UCSD-AML1 (cell line): ENCODE results near the gene IRF8.
"Not testable (repeated sequence)": the region's sequence is repeated elsewhere in the genome, so short reads cannot be mapped to it uniquely, and the experiment has no call there.

Experiments
- DNase-seq: peaks from one replicate; lab custom pipeline; 2025; ENCODE audit not compliant: unreplicated experiment; lab: John Stamatoyannopoulos, UW

The IRF8 gene

DNA sequence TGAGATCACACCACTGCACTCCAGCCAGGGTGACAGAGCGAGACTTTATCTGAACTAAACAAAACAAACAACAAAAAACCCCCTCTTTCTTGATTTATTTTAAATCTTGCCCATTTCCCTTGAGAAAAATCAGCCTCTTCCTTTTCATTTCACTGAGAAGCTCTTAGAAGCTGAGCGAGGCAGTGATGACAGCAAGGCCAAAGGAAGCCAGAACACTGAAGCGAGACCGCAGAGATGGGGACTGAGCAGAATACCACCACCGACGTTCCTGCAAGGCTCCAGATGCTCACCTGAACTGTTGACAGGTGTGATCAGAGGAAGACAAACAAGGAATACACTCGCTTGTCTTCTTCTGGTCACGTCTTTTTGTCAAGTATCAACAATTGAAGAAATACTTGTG is 30.5 kb upstream of the IRF8 start:
- no peak for DNase-seq

DNA sequence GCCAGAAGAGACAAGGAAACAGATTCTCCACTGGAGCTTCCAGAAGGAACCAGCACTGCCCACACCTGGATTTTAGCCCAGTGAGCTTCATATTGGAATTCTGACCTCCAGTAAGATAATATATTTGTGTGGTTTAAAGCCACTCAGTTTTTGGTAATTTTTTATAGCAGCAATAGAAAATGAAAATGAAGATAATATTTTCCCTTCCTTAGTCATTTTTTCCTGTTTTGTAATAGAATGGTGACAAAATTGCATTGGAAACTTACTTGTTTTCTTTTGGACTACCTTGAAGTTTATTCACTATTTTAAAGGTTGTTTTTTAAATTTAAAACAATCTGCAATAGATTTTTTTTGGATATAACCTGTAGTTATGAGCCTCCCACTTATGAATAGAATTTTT is 29.8 kb upstream of the IRF8 start:
- no peak for DNase-seq

- no peak for DNase-seq
These were observed 29.0 kb upstream of the IRF8 start for GRCh38 chr16:85869785-85870558.

DNA sequence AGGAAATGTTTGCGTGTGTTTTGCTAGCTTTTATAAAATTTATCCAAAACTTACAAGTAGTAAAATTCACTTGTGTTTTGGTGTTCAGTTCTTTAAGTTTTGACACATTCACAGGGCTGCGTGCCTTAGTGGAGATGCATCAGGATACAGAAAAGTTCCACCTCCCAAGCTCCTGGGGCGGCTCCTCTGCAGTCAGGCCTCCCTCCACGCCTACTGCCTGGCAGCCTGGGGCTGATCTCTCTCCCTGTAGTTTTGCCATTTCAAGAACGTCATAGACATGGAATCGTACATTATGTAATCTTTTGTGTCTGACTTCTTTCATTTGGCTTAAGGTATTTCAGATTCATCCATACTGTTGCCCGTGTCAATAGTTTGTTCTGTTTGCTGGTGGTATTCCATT is 27.2 kb upstream of the IRF8 start:
- DNase-seq = no peak

DNA sequence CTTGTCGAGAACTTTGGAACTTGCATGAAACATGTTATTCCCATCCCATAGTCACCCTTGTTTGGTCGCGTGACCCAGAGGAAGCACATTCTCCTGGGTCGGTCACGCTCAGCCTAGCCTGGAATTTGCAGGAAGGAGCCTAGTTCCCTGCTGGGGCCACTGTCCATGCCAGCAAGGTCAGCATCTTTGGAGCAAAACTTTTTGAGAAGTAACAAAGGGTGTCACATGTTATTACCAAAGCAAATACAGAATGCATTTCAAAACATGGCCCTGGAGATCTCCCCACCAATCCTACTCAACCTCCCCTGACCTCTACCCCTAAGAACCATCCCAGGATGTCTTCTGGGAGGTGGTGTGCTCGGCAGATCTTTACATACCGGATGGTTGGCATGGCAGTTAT is 26.2 kb upstream of the IRF8 start:
- no peak for DNase-seq

- no peak for DNase-seq
These were observed 25.8 kb upstream of the IRF8 start for GRCh38 chr16:85873153-85873552.

DNA sequence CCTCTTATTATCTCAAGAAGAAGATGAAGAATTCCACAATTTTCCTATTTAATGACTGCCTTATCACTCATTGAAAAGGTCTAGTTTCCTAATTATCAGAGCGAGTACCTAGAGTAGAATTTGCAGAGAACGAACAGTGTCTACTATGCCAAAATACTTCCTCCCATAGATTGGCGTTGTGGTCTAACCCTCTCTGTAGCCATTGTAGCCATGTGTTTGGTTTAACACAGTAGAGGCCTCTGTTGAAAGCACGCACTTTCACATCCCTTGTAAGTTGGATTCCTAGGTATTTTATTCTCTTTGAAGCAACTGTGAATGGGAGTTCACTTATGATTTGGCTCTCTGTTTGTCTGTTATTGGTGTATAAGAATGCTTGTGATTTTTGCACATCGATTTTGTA is 24.9 kb upstream of the IRF8 start:
- DNase-seq = not testable (repeated sequence)

GRCh38 chr16:85878407-85878806 is 20.6 kb upstream of the IRF8 start:
- DNase-seq = no peak

- DNase-seq = no peak
These were observed 20.1 kb upstream of the IRF8 start for GRCh38 chr16:85878875-85879274.

GRCh38 chr16:85879549-85879948 is 19.4 kb upstream of the IRF8 start:
- DNase-seq = no peak

- DNase-seq = no peak
These were observed 18.8 kb upstream of the IRF8 start for GRCh38 chr16:85879975-85880831.

- DNase-seq = no peak
These were observed 18.1 kb upstream of the IRF8 start for GRCh38 chr16:85880861-85881260.

DNA sequence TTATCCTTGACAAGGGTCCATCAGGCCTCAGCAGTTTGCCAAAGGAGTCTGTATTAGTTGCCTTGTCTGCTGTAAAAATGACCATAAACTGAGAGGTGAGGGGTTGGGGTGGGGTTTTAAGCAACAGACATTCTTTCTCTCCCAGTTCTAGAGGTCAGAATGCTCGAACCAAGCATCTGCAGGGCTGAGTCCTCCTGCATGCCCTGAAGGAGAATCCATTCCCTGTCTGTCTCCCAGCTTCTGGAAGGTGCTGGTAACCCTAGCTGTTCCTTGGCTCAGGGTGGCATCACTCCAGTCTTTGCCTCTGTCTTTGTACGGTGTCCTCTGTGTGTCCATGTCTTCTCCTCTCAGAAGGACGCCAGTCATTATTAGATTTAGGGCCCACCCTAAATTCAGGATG is 17.5 kb upstream of the IRF8 start:
- DNase-seq = no peak

DNA sequence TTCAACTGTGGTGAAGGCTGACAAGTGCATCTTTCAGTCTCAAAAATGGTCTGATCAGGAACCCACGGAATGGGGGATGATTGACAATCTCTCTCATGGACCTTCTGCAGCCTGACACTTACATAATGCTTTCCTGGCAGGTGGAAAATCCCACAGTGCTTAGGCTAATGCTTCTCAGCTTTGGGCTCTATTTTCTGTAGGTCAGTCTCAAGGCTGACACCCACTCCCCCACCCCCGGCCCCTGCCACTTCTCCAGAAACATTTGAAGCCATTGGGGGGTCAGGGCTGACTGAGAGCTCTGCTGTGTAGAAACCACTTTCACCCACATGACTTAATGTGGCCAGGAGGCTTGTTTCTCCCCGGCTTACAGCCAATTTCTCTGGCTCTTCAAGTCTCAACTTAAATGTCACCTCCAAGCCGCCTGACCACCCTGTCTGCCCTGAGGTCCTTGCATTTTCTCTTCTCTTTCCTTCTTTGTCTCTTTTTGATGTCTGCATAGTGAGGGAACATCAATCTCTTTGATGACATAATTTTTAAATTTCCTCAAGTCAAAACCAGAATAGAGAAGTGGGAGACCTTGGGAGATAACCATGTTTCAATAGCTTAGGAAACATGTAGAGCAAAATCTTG is 16.7 kb upstream of the IRF8 start:
- no peak for DNase-seq

- no peak for DNase-seq
These were observed 15.1 kb upstream of the IRF8 start for GRCh38 chr16:85883813-85884212.

- DNase-seq = no peak
These were observed 14.0 kb upstream of the IRF8 start for GRCh38 chr16:85884808-85885463.

DNA sequence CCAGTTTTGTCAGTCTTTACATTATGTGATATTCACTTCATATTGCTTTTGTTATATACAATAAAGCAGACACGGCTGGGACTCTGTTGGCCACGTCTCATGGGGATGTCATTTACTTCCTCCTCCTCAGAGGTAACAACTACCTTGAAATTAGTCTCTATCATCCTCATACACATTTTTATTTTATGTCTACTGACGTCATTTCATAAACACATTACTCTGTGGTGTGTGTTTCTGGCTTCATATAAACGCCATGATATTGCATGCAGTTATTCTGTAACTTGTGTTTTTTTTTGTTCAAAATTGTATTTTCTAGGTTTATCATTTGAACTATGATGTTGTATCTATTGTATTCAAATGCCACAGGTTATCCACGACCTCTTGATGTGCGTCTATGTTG is 13.4 kb upstream of the IRF8 start:
- DNase-seq = no peak

- DNase-seq = no peak
These were observed 10.3 kb upstream of the IRF8 start for GRCh38 chr16:85888405-85889331.

GRCh38 chr16:85891033-85891775 is 7.8 kb upstream of the IRF8 start:
- DNase-seq = no peak

GRCh38 chr16:85891776-85892166 is 7.2 kb upstream of the IRF8 start:
- no peak for DNase-seq
